Stimulated activated naive CD4-positive, alpha-beta T cell (primary cell): ENCODE measurements around the gene MAP7D2.

Experiments used
- DNase-seq, 6 experiments: peaks; one replicate each; lab custom pipeline; 2025; lab: John Stamatoyannopoulos, UW

MAP7D2 gene

GRCh38 chrX:19966056-19966455, 150.7 kb downstream of the MAP7D2 start:
- DNase-seq, result no peak

- no peak for DNase-seq
Measured at GRCh38 chrX:19964017-19964710, 152.5 kb downstream of the MAP7D2 start.

- DNase-seq, result no peak
Measured at GRCh38 chrX:19960913-19961312, 155.8 kb downstream of the MAP7D2 start.

- DNase-seq, result no peak
Measured at GRCh38 chrX:19958552-19959486, 157.9 kb downstream of the MAP7D2 start.

GRCh38 chrX:19956923-19957322, 159.8 kb downstream of the MAP7D2 start:
- DNase-seq, result no peak
